ENCODE results near the gene USP7. TPM values are rescaled to one million over a fixed set of nuclear protein-coding genes. Genes with fewer than 3 reads are reported as not detected.

The USP7 gene
- total and polyA plus RNA-seq, 9 donors, result 28.1 to 104 (median 86.3) TPM

DNA sequence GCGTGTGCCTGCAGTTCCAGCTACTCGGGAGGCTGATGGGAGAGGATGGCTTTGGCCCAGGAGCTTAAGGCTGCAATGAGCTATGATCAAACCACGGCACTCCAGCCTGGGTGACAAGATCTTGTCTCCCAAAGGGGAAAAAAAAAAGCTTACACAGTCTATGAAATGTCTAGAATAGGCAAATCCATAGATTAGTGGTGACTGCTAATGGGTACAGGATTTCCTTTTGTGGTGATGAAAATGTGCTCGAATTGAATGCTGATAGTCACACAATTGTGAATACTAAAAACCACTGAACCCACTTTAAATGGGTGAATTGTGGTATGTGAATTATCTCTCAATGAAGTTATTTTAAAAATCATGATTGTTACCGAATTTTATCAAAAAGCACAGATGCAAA lies 14.9 kb downstream of the USP7 start:
- Histone ChIP-seq H3K27ac (no peak overlapping the region), H3K4me1 (ENCODE audit: insufficient read depth) (peaks cover 25% of the 10 kb centered on the region), H3K4me3 (no peak overlapping the region), H3K27me3 (no peaks in the 10 kb centered on the region), H3K9me3 (no peaks in the 10 kb centered on the region), H3K36me3 (no peaks in the 10 kb centered on the region)
- 81 to 90% (median 84%) methylated on average over 5 of the region's 5 CpGs for WGBS, 3 donors
- intact Hi-C loops (cut with DNase I), result no loop called here
- no peak for TF ChIP-seq EP300 (IDR thresholded peaks at IDR 0.05)
- TF ChIP-seq, protein P1, sequence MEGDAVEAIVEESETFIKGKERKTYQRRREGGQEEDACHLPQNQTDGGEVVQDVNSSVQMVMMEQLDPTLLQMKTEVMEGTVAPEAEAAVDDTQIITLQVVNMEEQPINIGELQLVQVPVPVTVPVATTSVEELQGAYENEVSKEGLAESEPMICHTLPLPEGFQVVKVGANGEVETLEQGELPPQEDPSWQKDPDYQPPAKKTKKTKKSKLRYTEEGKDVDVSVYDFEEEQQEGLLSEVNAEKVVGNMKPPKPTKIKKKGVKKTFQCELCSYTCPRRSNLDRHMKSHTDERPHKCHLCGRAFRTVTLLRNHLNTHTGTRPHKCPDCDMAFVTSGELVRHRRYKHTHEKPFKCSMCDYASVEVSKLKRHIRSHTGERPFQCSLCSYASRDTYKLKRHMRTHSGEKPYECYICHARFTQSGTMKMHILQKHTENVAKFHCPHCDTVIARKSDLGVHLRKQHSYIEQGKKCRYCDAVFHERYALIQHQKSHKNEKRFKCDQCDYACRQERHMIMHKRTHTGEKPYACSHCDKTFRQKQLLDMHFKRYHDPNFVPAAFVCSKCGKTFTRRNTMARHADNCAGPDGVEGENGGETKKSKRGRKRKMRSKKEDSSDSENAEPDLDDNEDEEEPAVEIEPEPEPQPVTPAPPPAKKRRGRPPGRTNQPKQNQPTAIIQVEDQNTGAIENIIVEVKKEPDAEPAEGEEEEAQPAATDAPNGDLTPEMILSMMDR (IDR thresholded peaks at IDR 0.05), result no peak
- no peak for TF ChIP-seq POLR2A (IDR thresholded peaks at IDR 0.05)
- no peak for DNase-seq

DNA sequence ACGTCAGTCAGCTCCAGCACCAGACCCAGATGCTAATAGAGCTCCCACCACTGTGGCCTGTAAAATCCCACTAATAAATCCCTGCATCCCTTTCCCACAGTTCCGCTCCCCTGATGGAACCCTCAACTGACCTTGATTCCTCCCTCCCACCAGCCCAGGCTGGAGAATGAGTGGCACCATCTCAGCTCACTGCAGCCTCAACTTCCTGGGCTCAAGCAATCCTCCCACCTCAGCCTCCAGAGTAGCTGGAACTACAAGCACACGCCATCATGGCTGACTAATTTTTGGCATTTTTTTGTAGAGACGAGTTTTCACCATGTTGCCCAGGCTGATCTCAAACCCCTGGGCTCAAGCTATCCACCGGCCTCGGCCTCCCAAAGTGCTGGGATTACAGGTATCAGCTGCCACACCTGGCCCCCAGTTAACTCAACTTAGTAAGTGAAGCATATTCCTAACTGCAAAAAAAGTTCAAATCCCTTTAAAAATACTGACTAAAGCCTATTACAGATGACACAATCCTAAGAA lies 15.6 kb downstream of the USP7 start:
- WGBS, 3 donors, result 82 to 87% (median 86%) methylated on average over 6 of the region's 6 CpGs
- TF ChIP-seq POLR2A (IDR thresholded peaks at IDR 0.05) (no peak), EP300 (IDR thresholded peaks at IDR 0.05) (no peak)
- TF ChIP-seq, protein P1 (IDR thresholded peaks at IDR 0.05), result no peak
- intact Hi-C loops (cut with DNase I), result no loop called here

DNA sequence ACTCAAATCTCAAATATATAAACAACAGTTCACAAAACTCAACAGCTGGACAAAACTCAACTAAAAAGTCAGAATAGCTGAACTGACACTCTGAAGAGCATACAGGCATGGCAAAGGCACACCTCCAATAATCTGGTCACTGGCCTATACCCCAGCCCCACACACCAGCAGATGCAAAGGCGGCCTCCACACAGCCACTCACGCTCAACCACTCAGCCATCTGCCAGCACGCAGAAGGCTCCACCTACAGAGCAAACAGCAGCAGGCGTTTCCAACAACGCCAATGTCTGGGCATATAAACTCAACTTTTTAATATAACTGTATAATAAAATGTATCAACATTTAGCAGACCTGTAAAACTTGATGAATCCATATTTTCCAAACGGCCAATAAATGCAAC lies 17.2 kb downstream of the USP7 start:
- intact Hi-C loops (cut with DNase I), result no loop called here
- no peaks in the 10 kb centered on the region for H3K27me3 ChIP-seq
- H3K36me3 ChIP-seq, result no peaks in the 10 kb centered on the region
- no peak overlapping the region for H3K27ac ChIP-seq
- WGBS, 3 donors, result 49 to 67% (median 49%) methylated on average over 6 of the region's 6 CpGs
- TF ChIP-seq POLR2A (IDR thresholded peaks at IDR 0.05) (no peak), EP300 (IDR thresholded peaks at IDR 0.05) (no peak)
- TF ChIP-seq, protein P1 (IDR thresholded peaks at IDR 0.05), result no peak
- no peak overlapping the region for H3K4me3 ChIP-seq
- DNase-seq, result no peak
- H3K9me3 ChIP-seq, result no peaks in the 10 kb centered on the region
- H3K4me1 ChIP-seq (ENCODE audit: insufficient read depth), result peaks cover 35% of the 10 kb centered on the region

More for the DNA sequence above, 15.6 kb downstream of the USP7 start:
- no peaks in the 10 kb centered on the region for H3K36me3 ChIP-seq
- peaks cover 27% of the 10 kb centered on the region for H3K4me1 ChIP-seq (ENCODE audit: insufficient read depth)
- H3K9me3 ChIP-seq, result no peaks in the 10 kb centered on the region
- DNase-seq, result no peak
- no peak overlapping the region for H3K27ac ChIP-seq
- H3K27me3 ChIP-seq, result no peaks in the 10 kb centered on the region
- no peak overlapping the region for H3K4me3 ChIP-seq

DNA sequence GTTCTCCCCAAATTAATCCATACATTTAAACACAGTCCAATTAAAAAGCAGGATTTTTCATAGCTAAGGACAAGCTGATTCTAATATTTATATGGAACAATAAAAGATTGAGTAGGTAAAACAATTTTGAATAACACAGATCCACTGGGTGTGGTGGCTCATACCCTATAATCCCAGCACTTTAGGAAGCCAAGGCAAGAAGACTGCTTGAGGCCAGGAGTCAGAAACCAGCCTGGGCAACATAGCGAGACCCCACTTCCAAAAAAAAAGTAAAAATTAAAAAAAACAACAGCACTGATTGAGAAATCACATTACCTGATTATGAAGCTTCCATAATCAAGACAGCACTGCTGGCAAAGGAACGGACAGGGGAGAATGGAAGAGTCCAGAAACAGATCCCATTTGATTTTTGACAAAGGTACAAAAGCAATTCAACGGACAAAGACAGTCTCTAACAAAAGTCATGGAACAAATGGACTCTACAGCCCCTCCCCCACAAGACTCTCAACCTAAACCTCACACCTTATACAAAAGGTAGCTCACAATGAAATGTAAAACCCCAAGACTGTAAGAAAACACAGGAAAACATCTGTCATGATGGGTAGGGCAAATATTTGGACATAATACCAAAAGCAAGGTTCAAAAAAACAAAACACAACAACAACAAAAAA lies 17.9 kb downstream of the USP7 start:
- Histone ChIP-seq H3K36me3 (no peaks in the 10 kb centered on the region), H3K4me3 (no peak overlapping the region), H3K27me3 (no peaks in the 10 kb centered on the region), H3K9me3 (no peaks in the 10 kb centered on the region), H3K27ac (no peak overlapping the region), H3K4me1 (ENCODE audit: insufficient read depth) (peaks cover 31% of the 10 kb centered on the region)
- DNase-seq, result no peak
- no peak for TF ChIP-seq EP300 (IDR thresholded peaks at IDR 0.05)
- TF ChIP-seq, protein P1 (IDR thresholded peaks at IDR 0.05), result no peak
- intact Hi-C loops (cut with DNase I), result no loop called here
- whole genome bisulfite sequencing, 3 donors, result 77 to 90% (median 83%) methylated on average over 3 of the region's 3 CpGs

All from ovary (tissue), 9 donors.